Stimulated activated CD4-positive, alpha-beta T cell treated with anti-CD3 and anti-CD28 coated beads, Interleukin-15, amount 100 ng/mL, for 48 hours (primary cell): ENCODE measurements around the gene LINS1.
"Not testable (repeated sequence)": the region's sequence is repeated elsewhere in the genome, so short reads cannot be mapped to it uniquely, and the experiment has no call there.

Experiments used
- DNase-seq, 2 donors: peaks; one replicate each; pipeline ENCODE4 v3.0.0-alpha.2; 2020; ENCODE audit warnings: low read depth in 2 of 2

LINS1 gene

DNA sequence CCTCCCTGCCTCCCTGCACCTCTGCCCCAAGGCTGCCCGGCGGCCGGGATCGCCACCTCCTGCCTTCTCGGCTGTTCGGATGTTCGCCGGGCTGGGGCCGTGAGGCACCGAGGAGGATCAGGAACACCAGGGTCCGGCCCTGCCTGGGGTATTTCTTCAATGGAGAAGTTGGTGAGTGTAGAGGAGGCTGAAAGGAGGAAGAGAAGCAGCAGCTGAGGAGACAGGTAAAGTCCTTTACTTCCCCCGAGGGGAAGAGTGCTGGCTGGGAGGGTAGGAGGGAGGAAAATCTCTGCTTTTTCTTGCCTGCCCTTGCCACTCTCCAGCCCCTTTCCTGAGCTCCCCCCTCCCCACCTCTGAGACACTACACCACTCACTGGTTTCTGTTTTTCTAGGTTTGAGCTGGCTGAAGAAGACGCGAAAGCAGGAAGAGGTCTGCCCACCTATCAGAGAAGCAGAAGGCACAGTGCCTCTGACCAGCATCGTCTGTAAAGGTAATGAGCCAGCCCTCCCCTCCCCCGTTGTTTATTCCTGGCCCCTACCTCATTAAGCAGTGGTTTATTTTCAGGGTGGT is 924 bp upstream of the LINS1 start:
- DNase-seq, result peak; percentile 23 to 44

DNA sequence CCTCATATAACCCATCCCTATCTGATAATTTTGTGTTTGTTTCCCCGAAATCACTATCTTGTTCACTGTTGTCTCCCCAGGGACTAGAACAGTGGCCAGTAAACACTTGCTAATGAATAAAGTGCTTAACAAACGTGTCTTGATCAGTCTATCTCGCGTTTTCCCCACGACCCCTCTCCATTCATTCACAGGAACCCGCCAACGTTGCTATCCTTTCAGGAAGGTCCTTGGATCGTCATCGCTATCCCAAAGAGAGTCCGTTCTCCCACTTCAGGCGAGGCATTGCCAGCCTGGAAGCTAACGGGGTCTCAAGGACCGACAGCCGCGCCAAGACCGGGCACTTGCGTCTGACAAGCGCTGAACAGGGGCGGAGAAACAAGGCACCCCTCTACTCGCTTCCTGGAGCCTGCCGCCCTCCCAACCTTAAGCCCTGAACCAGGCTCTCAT is 344 bp downstream of the LINS1 start:
- no peak for DNase-seq

DNA sequence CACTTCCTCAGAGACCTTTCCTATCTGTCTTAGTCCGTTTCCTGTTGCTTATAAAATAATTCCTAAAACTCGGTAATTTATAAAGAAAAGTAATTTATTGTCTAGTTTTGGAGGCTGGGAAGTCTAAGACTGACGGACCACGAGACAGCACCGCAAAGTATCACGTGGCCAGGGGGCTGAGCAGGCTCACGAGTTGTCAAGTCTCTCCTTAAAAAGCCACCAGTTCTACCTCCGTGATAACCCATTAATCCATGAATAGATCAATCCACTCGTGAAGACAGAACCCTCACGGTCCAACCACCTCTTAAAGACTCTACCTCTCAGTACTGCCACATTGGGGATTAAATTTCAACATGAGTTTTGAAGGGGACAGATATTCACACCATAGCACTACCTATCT is 821 bp downstream of the LINS1 start:
- DNase-seq, result no peak

GRCh38 chr15:100598655-100599054 is 3.3 kb downstream of the LINS1 start:
- DNase-seq, result no peak

DNA sequence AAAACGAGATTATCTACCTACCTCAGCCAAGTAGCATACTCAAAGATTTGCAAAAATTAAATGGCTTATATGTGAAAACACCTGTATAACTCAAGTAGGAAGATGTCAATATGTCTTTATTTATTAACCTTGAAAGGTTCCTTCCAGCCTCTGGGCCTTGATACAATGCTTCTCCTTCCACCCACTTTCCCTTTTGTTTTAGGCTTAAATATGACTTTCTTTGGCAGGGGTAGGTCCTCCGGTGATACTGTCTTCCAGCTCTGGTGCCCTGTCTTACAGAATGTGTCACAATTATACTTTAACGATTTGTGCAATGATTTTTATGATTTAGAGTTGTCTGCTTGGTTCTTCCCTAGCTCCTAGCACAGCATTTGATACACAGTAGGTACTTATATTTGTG is 4.1 kb downstream of the LINS1 start:
- DNase-seq, result no peak

GRCh38 chr15:100596792-100597191 is 5.2 kb downstream of the LINS1 start:
- DNase-seq, result peak; percentile 91 to 92

GRCh38 chr15:100595964-100596363 is 6.0 kb downstream of the LINS1 start:
- no peak for DNase-seq

DNA sequence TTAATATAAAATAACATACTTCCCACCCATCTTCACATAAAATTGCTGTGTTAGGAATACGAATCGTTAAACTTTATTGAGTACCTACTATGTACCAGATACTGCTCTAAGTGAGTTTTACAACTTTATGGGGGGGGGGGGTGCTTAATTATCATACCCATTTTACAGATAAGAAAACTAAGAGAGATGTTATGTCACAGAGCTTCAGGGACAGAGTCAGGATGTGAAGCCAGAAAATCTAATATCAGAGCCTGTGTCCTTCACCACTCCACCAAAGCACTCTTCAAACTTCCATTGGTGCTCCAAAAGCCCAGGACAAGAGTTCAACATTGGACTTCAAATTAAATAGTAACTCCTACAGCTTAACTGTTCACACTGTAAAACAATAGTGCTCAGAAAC is 8.6 kb downstream of the LINS1 start:
- DNase-seq, result no peak

DNA sequence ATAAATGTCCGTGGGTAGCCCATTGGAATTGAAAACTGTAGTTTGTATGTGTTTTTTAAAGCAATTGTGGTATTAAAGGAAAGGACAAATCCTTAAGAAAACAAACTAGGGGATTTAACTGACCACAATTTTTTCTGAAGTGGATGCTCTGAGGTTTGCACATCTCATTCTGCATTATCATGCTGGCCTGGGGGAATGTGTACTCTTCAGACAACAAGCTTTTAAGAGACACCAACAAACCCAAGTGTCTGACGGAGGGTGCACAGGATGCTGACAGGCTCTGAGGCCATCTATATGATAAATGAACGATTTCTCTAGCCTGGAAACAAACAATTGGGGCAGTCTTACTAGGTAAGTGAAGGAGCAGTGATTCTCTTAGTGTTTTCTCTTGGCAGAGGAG is 9.1 kb downstream of the LINS1 start:
- DNase-seq, result no peak

GRCh38 chr15:100591835-100592234 is 10.1 kb downstream of the LINS1 start:
- DNase-seq, result no peak

- DNase-seq, result not testable (repeated sequence)
Observed at GRCh38 chr15:100591163-100591562, 10.8 kb downstream of the LINS1 start.

GRCh38 chr15:100588638-100589242 is 13.2 kb downstream of the LINS1 start:
- no peak for DNase-seq

- DNase-seq, result no peak
Observed at GRCh38 chr15:100580414-100580813, 21.6 kb downstream of the LINS1 start.

DNA sequence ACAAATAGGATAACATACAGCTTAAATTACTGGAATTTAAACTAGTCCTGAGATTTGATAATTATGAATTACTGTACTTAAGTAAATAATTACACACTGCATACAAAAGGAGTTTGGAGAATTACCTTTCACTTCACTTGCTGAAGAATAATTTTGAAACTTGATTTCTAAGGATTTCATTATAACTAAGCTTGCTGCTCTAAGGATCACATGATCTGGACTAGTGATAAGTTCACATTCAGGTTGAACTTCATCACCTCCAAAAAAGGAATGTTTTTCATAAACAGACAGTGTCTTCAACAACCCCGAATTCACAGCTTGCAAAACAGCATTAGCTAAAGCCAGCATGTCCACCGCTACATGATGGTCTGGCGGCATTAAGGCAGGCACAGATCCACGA is 28.5 kb downstream of the LINS1 start:
- DNase-seq, result no peak

GRCh38 chr15:100572362-100572983 is 29.5 kb downstream of the LINS1 start:
- DNase-seq, result no peak

GRCh38 chr15:100571592-100572167 is 30.3 kb downstream of the LINS1 start:
- DNase-seq, result no peak

DNA sequence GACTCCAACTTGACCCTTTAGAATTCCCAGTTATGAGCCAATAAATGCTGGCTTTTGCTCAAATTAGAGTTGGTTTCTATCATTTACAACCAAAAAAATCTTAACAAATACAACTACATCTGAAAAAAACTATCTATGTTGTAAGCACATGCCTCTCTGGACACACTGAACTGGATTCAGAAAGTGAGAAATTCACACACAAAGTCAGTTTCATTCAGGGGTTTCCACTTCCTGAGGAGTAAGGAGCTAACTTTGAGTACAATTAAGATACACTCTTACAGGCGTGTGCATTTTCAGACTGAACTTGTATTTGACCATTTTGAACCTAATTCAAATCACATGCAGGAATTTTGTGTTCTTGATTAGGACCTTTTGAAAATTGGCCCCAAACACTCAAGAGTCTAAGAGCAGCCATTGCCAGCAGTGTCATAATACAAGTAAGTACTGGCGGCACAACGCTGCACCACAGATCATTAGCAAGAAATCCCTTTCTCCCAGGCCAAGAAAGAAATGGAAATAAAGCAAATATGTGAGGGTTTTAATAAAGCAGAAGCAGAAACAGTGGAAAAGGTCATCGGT is 31.2 kb downstream of the LINS1 start:
- no peak for DNase-seq

DNA sequence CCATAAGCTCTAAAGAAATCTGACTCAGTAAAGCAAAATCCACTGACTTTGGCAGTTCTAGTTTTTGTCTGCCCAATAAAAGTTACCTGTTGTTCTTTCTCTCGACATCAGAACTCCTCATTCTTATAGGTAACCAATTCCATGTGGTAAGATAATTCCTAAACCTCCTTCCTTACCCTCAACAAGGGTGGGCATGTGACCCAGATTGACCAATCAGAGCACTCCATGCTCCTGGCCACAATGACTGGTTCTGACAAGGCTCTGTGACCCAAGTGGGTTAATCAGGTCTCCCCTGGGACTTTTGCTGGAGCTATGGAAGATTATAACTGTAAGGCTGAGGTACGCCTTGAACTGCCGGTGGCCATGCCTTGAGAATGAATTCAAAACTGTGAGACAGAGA is 31.7 kb downstream of the LINS1 start:
- DNase-seq, result no peak

- DNase-seq, result no peak
Observed at GRCh38 chr15:100569391-100569790, 32.6 kb downstream of the LINS1 start.

- no peak for DNase-seq
Observed at GRCh38 chr15:100566850-100567628, 34.9 kb downstream of the LINS1 start.

GRCh38 chr15:100565591-100565990 is 36.4 kb downstream of the LINS1 start:
- DNase-seq, result no peak

- no peak for DNase-seq
Observed at GRCh38 chr15:100560323-100560722, 41.7 kb downstream of the LINS1 start.
